Measurements from ENCODE around the gene MECR. TPM values are rescaled to one million over a fixed set of nuclear protein-coding genes. Genes with fewer than 3 reads are reported as not detected.

MECR gene
- total and polyA plus RNA-seq, 10 of the 15 experiments (the other 5 are each of a cell fraction or from before 2014, with no cell fraction given) = 7.6 to 66.3 (median 38.7) TPM

DNA sequence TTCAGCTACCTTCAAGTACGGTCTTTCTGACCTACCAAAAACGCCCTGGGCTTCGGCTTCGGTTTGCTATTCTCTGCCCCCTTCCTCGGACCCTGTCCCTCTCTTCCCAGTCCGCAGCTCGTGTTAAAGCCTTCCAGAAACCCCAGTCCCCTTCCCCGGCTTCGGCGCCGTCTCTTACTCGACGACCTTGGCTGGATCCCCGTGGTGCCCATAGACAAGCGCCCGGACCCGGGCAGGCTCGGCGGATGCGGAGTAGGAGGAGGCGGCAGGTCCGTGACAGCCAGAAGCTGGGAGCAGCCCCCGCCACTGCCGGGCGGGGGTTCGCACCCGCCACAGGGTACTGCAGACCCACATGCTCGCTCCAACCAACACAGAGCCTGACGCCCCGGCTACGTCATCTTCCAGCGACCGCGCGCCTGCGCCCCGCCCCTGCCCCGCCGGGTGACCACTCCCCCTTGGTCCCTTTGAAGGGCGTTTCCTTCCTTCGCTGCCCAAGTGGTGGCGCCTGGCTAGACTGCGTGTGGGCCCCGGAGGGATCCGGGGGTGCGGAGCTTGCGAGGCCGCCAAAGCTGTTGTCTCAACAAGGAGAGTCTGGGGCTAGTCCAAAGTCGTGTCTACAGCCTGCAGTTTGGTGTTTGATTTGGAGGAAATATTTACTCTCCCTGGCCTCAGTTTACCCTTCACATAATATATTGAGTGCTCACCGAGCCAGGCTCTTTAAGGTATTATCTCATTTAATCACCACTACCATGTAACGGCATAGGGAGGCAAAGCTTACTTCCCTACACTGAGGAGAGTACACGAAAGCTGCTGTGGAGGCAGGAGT lies at the start of gene MECR (continued):
- TF ChIP-seq LARP7 (IDR thresholded peaks at IDR 0.05) (no peak), SMAD5 (IDR thresholded peaks at IDR 0.05; ENCODE audit: low read depth) (no peak; the same call in 1 of the 2 replicates), EED (IDR thresholded peaks at IDR 0.05; ENCODE audit: low read depth) (no peak), SIX5 (IDR thresholded peaks at IDR 0.05; ENCODE audit: low read depth, low read length, severe bottlenecking) (peak; percentile 23), BRCA1 (IDR thresholded peaks at IDR 0.05; ENCODE audit: low read depth, low read length) (no peak), KDM1A (IDR thresholded peaks at IDR 0.05; ENCODE audit: borderline replicate concordance) (no peak), NFXL1 (IDR thresholded peaks at IDR 0.05; ENCODE audit: borderline replicate concordance) (no peak), CHD2 (IDR thresholded peaks at IDR 0.05; ENCODE audit: borderline replicate concordance, low read depth, low read length) (peak; percentile 68; the same call in 1 of the 2 replicates), BCL11A (IDR thresholded peaks at IDR 0.05; ENCODE audit: low read depth, low read length) (no peak), JUNB (IDR thresholded peaks at IDR 0.05) (no peak), SIN3A (IDR thresholded peaks at IDR 0.05; ENCODE audit: low read depth, low read length) (peak; percentile 93), GABPA (IDR thresholded peaks at IDR 0.05; ENCODE audit: low read depth) (no peak), NRF1 (conservative IDR thresholded peaks at IDR 0.05; ENCODE audit: low read depth, low read length) (peak; percentile 57), BHLHE40 (IDR thresholded peaks at IDR 0.05; ENCODE audit: borderline replicate concordance in 1 of 2, low read depth in 2 of 2, low read length in 1 of 2) (peak in 1 of 2 experiments; percentile 59; a peak in 2 of 4 replicates), SP1 (IDR thresholded peaks at IDR 0.05; ENCODE audit: low read depth, low read length) (peak; percentile 86), BACH1 (IDR thresholded peaks at IDR 0.05; ENCODE audit: borderline replicate concordance) (no peak), TCF3 (IDR thresholded peaks at IDR 0.05; ENCODE audit: borderline replicate concordance, insufficient read depth, low read depth, low read length) (no peak), BMI1 (IDR thresholded peaks at IDR 0.05; ENCODE audit: borderline replicate concordance) (no peak), MYB (IDR thresholded peaks at IDR 0.05; ENCODE audit: borderline replicate concordance, low read depth, low read length) (no peak), SMAD1 (IDR thresholded peaks at IDR 0.05; ENCODE audit: low read depth, partially characterized antibody) (no peak), SRF (IDR thresholded peaks at IDR 0.05; ENCODE audit: low read depth in 2 of 2, low read length in 2 of 2) (peak; percentile 45 to 86), FOS (IDR thresholded peaks at IDR 0.05; ENCODE audit: borderline replicate concordance, extremely low read depth, insufficient read length) (no peak), ZNF274 (IDR thresholded peaks at IDR 0.05; ENCODE audit: insufficient read depth, insufficient read length) (no peak)
- TF ChIP-seq, protein P1, sequence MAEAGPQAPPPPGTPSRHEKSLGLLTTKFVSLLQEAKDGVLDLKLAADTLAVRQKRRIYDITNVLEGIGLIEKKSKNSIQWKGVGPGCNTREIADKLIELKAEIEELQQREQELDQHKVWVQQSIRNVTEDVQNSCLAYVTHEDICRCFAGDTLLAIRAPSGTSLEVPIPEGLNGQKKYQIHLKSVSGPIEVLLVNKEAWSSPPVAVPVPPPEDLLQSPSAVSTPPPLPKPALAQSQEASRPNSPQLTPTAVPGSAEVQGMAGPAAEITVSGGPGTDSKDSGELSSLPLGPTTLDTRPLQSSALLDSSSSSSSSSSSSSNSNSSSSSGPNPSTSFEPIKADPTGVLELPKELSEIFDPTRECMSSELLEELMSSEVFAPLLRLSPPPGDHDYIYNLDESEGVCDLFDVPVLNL (IDR thresholded peaks at IDR 0.05; ENCODE audit: low read depth, low read length) = 0 out of 2 replicates have a peak, but pooled peaks have one; percentile 35
- TF ChIP-seq, protein P2, sequence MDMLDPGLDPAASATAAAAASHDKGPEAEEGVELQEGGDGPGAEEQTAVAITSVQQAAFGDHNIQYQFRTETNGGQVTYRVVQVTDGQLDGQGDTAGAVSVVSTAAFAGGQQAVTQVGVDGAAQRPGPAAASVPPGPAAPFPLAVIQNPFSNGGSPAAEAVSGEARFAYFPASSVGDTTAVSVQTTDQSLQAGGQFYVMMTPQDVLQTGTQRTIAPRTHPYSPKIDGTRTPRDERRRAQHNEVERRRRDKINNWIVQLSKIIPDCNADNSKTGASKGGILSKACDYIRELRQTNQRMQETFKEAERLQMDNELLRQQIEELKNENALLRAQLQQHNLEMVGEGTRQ (IDR thresholded peaks at IDR 0.05; ENCODE audit: borderline replicate concordance, low read depth, low read length) = peak; percentile 5; the same call in 1 of the 2 replicates
- TF ChIP-seq, protein P3, sequence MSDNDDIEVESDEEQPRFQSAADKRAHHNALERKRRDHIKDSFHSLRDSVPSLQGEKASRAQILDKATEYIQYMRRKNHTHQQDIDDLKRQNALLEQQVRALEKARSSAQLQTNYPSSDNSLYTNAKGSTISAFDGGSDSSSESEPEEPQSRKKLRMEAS (IDR thresholded peaks at IDR 0.05; ENCODE audit: low read depth, low read length) = peak; percentile 91
- TF ChIP-seq, protein P4, sequence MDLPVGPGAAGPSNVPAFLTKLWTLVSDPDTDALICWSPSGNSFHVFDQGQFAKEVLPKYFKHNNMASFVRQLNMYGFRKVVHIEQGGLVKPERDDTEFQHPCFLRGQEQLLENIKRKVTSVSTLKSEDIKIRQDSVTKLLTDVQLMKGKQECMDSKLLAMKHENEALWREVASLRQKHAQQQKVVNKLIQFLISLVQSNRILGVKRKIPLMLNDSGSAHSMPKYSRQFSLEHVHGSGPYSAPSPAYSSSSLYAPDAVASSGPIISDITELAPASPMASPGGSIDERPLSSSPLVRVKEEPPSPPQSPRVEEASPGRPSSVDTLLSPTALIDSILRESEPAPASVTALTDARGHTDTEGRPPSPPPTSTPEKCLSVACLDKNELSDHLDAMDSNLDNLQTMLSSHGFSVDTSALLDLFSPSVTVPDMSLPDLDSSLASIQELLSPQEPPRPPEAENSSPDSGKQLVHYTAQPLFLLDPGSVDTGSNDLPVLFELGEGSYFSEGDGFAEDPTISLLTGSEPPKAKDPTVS (IDR thresholded peaks at IDR 0.05; ENCODE audit: low read depth, low read length) = no peak
